HepG2 (cell line): ENCODE data around the gene TEF. TPM values are rescaled to one million over a fixed set of nuclear protein-coding genes. Genes with fewer than 3 reads are reported as not detected.

Experiments
- ATAC-seq: fragments of 200-7000 bp; cut with Tn5 transposase; 3 replicates; pipeline ENCODE4 v1.9.1; 2020; ENCODE audit warnings: mild to moderate bottlenecking, moderate library complexity
- BruUV-seq: library from RNA; stranded (reverse); fragments of 400-500 nt; replicated peaks from 2 replicates; lab custom pipeline; 2021; lab: Mats Ljungman, UMichigan
- CTCF ChIA-PET: fragments of 300-600 bp; formaldehyde crosslinking; extraction: SDS; loops from one replicate; lab custom pipeline; 2021; ENCODE audit warnings: low total read pairs, inconsistent platforms, low intra/inter-chr PET ratio; lab: Yijun Ruan, JAX
- POLR2A ChIA-PET: fragments of 350-600 bp; sonication (Branson Sonifier 250); formaldehyde crosslinking; loops from one replicate; lab custom pipeline; 2020; ENCODE audit warnings: antibody characterized with exemption, inconsistent platforms; lab: Yijun Ruan, JAX
- DNase-seq: peaks from one replicate; pipeline ENCODE4 v3.0.0-alpha.2; 2015; ENCODE audit warnings: low spot score
- FAIRE-seq: peaks from 3 replicates; lab custom pipeline; 2011; peaks lifted over from hg19 to GRCh38; lab: Jason Lieb, UNC
- H2AFZ ChIP-seq: one replicate; pipeline ENCODE4 v1.6.1; 2011; ENCODE audit warnings: low read length, inconsistent platforms
- H3K27ac ChIP-seq: fragments of 300-600 bp; 3 replicates; pipeline ENCODE4 v1.8.0; 2011; ENCODE audit warnings: mixed run types, mild to moderate bottlenecking, mixed read lengths, low read length, inconsistent platforms; ENCODE audit not compliant: insufficient read depth; ENCODE audit errors: extremely low read length
- H3K27me3 ChIP-seq, 2 experiments: fragments of 200-600 bp in 1 of 2; 2 replicates in 1 of 2; 3 replicates in 1 of 2; pipeline versions ENCODE4 v1.6.0 to v1.8.0; 2011; ENCODE audit warnings: low read length in 2 of 2, mild to moderate bottlenecking in 2 of 2, moderate library complexity in 2 of 2, inconsistent platforms in 1 of 2; ENCODE audit not compliant: insufficient read depth in 2 of 2, control insufficient read depth in 1 of 2
- H3K36me3 ChIP-seq, 2 experiments: fragments of 200-600 bp in 1 of 2; replicated peaks in 1 of 2; 2 replicates in 1 of 2; 3 replicates in 1 of 2; pipeline versions ENCODE4 v1.5.1 to v1.8.0; 2011; ENCODE audit warnings: low read length in 2 of 2, inconsistent platforms in 1 of 2; ENCODE audit not compliant: insufficient read depth in 2 of 2, control insufficient read depth in 1 of 2
- H3K4me1 ChIP-seq: 2 replicates; pipeline ENCODE4 v1.5.1; 2012; ENCODE audit warnings: low read length, inconsistent platforms; ENCODE audit not compliant: insufficient read depth
- H3K4me2 ChIP-seq: 2 replicates; pipeline ENCODE4 v1.6.0; 2011; ENCODE audit warnings: low read depth, low read length, inconsistent platforms
- H3K4me3 ChIP-seq, 3 experiments: fragments of 200-600 bp in 1 of 3; sonication (generic), shearing (Covaris generic) in 1 of 3; replicated peaks in 1 of 3; 2 replicates each; pipeline ENCODE4 v1.5.1; 2011 to 2016; ENCODE audit warnings: low read length in 3 of 3, inconsistent platforms in 2 of 3, low read depth in 2 of 3, mild to moderate bottlenecking in 2 of 3, control low read depth in 1 of 3, mixed read lengths in 1 of 3; ENCODE audit not compliant: insufficient read depth in 1 of 3
- H3K79me2 ChIP-seq: one replicate; pipeline ENCODE4 v1.6.1; 2011; ENCODE audit warnings: low read length, inconsistent platforms; ENCODE audit not compliant: insufficient read depth
- H3K9ac ChIP-seq: 2 replicates; pipeline ENCODE4 v1.6.0; 2011; ENCODE audit warnings: mild to moderate bottlenecking, low read depth, low read length, inconsistent platforms; ENCODE audit not compliant: insufficient read depth
- H3K9me3 ChIP-seq: 2 replicates; pipeline ENCODE4 v1.5.1; 2012; ENCODE audit warnings: mild to moderate bottlenecking, low read length
- H4K20me1 ChIP-seq: 2 replicates; pipeline ENCODE4 v1.6.0; 2011; ENCODE audit warnings: inconsistent platforms, mild to moderate bottlenecking, low read length, moderate library complexity; ENCODE audit not compliant: insufficient read depth
- ARID2 ChIP-seq: sonication (generic); formaldehyde crosslinking; IDR thresholded peaks from 2 replicates; pipeline ENCODE4 v1.8.1; 2022; ENCODE audit warnings: mild to moderate bottlenecking, missing genetic modification reagents, borderline replicate concordance
- EHMT2 ChIP-seq: fragments of 200-600 bp; sonication (generic); IDR thresholded peaks from 2 replicates; pipeline ENCODE4 v1.7.0; 2017; ENCODE audit warnings: antibody characterized with exemption, low read depth, low read length, borderline replicate concordance
- ERF ChIP-seq: IDR thresholded peaks from 2 replicates; pipeline ENCODE4 v1.6.1; 2018; ENCODE audit warnings: missing biosample characterization, missing genetic modification reagents
- MED1 ChIP-seq: sonication (generic); formaldehyde crosslinking; IDR thresholded peaks from 2 replicates; pipeline ENCODE4 v1.4.0; 2020; ENCODE audit warnings: missing genetic modification reagents
- RERE ChIP-seq: IDR thresholded peaks from 2 replicates; pipeline ENCODE4 v1.6.1; 2016; ENCODE audit warnings: low read depth, missing genetic modification reagents, missing compliant biosample characterization
- WGBS: methylation state at CpG from one replicate; pipeline ENCODE4 v1.1.6; 2017; ENCODE audit warnings: low lambda C conversion rate; 5-methylcytosine and 5-hydroxymethylcytosine counted together
- in situ Hi-C: cut with HindIII; loops from 2 replicates; pipeline ENCODE4 v1.10.0; 2017; ENCODE audit warnings: low pct_unique_long_range_greater_than_20kb; ENCODE audit not compliant: extremely low pct_ligation_motif_present
- intact Hi-C: fragments of 100-400 bp; cut with micrococcal nuclease; formaldehyde crosslinking; loops from one replicate; pipeline ENCODE4 v1.10.0; 2022; ENCODE audit not compliant: unreplicated experiment
- polyA plus RNA-seq, 8 experiments: library from polyadenylated mRNA; depleted of rRNA in 3 of 8; stranded (reverse) in 7 of 8; unstranded in 1 of 8; fragments of >200 nt; fragmentation: Illumina TruSeq in 4 of 8; extraction: Trizol in 4 of 8; gene quantifications; 2 replicates each; pipeline versions ENCODE4 v1.2.1 to v1.2.3, GENCODE V29; 2011 to 2016; ENCODE audit warnings: low read depth in 4 of 8, missing spikeins in 1 of 8, mixed read lengths in 1 of 8; ENCODE audit not compliant: insufficient read depth in 1 of 8
- total RNA-seq, 5 experiments: library from RNA; depleted of rRNA; stranded (reverse); fragments of >200 nt; fragmentation: Illumina TruSeq; extraction: Trizol; gene quantifications; 2 replicates each; pipeline ENCODE4 v1.2.3, GENCODE V29; 2016; ENCODE audit warnings: low read depth in 1 of 5
- TF ChIP-seq, protein P1 (sequence below): sonication (generic); formaldehyde crosslinking; IDR thresholded peaks from 2 replicates; pipeline ENCODE4 v1.4.0; 2020; ENCODE audit warnings: missing genetic modification reagents
- TF ChIP-seq, protein P2 (sequence below): sonication (generic); formaldehyde crosslinking; conservative IDR thresholded peaks from 2 replicates; pipeline ENCODE4 v1.4.0; 2020; ENCODE audit warnings: missing genetic modification reagents
- TF ChIP-seq, protein P3 (sequence below): sonication (generic); formaldehyde crosslinking; IDR thresholded peaks from 2 replicates; pipeline ENCODE4 v1.9.0; 2021; ENCODE audit warnings: missing genetic modification reagents, mild to moderate bottlenecking, borderline replicate concordance

TEF gene
- total and polyA plus RNA-seq, 2 of the 13 experiments (the other 11 are each of a cell fraction or from before 2014, with no cell fraction given) = 7.6 to 11.2 TPM

- WGBS = 100% methylated on average over 3 of the region's 3 CpGs
- Histone ChIP-seq H3K4me3 (no peak overlapping the region), H3K27ac (no peak overlapping the region), H3K27me3 (no peaks in the 10 kb centered on the region; a peak in 1 of 5 replicates), H2AFZ (no peak overlapping the region), H3K36me3 (peaks cover 29 to 51% of the 10 kb centered on the region in 2 experiments), H3K79me2 (no peaks in the 10 kb centered on the region), H3K9me3 (no peaks in the 10 kb centered on the region), H3K4me1 (no peaks in the 10 kb centered on the region), H3K4me2 (no peak overlapping the region), H3K9ac (no peak overlapping the region), H4K20me1 (no peaks in the 10 kb centered on the region)
- ChIA-PET POLR2A (no interaction called here), CTCF (no interaction called here)
- in situ Hi-C loops (no loop called here), intact Hi-C loops (no loop called here)
- TF ChIP-seq, protein P1, sequence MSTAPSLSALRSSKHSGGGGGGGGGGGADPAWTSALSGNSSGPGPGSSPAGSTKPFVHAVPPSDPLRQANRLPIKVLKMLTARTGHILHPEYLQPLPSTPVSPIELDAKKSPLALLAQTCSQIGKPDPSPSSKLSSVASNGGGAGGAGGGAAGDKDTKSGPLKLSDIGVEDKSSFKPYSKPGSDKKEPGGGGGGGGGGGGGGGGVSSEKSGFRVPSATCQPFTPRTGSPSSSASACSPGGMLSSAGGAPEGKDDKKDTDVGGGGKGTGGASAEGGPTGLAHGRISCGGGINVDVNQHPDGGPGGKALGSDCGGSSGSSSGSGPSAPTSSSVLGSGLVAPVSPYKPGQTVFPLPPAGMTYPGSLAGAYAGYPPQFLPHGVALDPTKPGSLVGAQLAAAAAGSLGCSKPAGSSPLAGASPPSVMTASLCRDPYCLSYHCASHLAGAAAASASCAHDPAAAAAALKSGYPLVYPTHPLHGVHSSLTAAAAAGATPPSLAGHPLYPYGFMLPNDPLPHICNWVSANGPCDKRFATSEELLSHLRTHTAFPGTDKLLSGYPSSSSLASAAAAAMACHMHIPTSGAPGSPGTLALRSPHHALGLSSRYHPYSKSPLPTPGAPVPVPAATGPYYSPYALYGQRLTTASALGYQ = no peak
- TF ChIP-seq RERE (CRISPR knock-in tag) = no peak
- TF ChIP-seq MED1 (CRISPR knock-in tag) = no peak
- TF ChIP-seq, protein P2, sequence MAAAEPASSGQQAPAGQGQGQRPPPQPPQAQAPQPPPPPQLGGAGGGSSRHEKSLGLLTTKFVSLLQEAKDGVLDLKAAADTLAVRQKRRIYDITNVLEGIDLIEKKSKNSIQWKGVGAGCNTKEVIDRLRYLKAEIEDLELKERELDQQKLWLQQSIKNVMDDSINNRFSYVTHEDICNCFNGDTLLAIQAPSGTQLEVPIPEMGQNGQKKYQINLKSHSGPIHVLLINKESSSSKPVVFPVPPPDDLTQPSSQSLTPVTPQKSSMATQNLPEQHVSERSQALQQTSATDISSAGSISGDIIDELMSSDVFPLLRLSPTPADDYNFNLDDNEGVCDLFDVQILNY (CRISPR knock-in tag) = no peak
- no peak for TF ChIP-seq ARID2 (CRISPR knock-in tag)
- TF ChIP-seq ERF = no peak
- TF ChIP-seq, protein P3, sequence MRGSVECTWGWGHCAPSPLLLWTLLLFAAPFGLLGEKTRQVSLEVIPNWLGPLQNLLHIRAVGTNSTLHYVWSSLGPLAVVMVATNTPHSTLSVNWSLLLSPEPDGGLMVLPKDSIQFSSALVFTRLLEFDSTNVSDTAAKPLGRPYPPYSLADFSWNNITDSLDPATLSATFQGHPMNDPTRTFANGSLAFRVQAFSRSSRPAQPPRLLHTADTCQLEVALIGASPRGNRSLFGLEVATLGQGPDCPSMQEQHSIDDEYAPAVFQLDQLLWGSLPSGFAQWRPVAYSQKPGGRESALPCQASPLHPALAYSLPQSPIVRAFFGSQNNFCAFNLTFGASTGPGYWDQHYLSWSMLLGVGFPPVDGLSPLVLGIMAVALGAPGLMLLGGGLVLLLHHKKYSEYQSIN (CRISPR knock-in tag) = no peak
- TF ChIP-seq EHMT2 = no peak
- ATAC-seq (no peak), DNase-seq (no peak), FAIRE-seq (no peak)
- BruUV-seq = no TSS peak
Observed at GRCh38 chr22:41333806-41334205, 47.9 kb upstream of the TEF start.
